GM18867 (cell line): ENCODE results near the gene ZMYM5.
"Not testable (repeated sequence)": the region's sequence is repeated elsewhere in the genome, so short reads cannot be mapped to it uniquely, and the experiment has no call there.

Experiments used
- ATAC-seq: cut with Tn5 transposase; IDR thresholded peaks from one replicate; pipeline ENCODE4 v1.9.1; 2021; ENCODE audit warnings: mild to moderate bottlenecking, moderate library complexity; ENCODE audit not compliant: unreplicated experiment

Gene ZMYM5

DNA sequence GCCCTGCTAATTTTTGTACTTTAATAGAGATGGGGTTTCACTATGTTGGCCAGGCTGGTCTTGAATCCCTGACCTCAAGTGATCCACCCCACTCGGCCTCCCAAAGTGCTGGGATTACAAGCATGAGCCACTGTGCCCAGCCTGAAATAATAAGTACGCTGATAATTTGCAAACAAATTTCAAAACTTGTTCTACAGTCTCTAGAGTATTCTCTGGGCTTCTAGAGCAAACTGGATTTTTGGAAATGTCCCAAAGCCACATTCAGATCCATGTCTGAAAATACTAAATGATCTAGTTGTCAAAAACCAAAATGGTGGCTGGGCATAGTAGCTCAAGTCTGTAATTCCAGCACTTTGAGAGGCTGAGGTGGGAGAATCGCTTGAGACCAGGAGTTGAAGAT lies 40.8 kb downstream of the ZMYM5 start:
- no peak for ATAC-seq

GRCh38 chr13:19818223-19818842 lies 45.1 kb downstream of the ZMYM5 start:
- no peak for ATAC-seq

DNA sequence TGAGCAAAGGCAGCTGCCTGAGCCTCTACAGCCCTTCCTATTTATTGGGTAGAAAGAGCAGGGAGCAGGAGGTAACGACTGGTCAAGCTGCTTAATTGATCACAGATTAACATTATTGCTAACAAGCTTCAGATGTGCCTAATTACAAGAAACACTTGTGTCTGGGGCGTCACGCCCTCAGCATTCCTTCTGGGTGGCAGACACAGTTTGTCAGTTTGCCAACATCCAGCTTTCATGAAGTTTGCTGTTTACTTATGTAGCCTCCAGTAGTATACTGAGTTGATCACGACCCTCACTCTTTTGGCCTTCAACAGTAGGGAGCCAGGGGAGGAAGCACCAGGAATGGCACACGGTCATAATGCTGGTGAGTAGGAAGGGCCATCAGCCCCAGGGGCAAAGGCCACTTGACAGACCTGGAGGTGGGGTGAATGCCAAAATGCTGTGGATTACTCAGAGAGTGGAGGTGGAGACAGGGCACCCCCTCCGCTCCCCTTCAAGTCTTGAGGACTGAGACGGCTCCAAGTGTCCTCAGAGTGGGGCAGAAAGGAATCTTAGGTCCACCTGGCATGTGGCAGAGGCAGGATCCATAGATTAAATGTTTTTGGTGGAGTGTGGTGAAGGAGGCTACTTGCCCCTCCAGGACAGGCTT lies 45.8 kb downstream of the ZMYM5 start:
- ATAC-seq = no peak

DNA sequence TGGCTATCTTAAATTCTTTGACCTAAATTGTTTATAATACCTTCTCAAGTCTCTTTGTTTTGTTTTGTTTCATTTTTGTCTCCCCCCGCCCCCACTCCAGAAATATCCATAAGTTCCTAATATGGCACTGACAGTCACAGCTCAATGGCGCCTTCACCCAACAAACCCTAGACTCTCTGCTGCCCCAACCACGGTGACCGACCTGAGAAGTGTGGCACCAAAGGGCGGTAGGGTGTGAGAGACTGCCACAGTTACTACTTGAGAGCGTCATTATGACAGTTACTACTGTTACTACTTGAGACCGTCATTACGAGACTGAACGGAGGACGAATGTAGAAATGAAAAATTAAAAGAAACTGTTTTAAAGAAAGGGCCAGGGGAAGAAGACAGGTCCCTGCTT lies 46.3 kb downstream of the ZMYM5 start:
- no peak for ATAC-seq

DNA sequence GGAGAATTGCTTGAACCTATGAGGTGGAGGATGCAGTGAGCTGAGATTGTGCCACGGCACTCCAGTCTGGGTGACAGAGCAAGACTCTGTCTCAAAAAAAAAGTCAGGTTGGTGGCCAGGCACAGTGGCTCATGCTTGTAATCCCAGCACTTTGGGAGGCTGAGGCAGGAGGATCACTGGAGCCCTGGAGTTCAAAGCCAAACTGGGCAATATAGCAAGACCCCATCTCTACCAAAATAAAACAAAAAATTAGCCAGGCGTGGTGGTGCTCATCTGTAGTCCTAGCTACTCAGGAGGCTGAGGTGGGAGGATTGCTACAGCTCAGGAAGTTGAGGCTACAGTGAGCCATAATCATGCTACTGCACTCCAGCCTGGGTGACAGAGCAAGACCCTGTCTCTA lies 47.6 kb downstream of the ZMYM5 start:
- ATAC-seq = not testable (repeated sequence)

GRCh38 chr13:19810996-19811881 lies 52.2 kb downstream of the ZMYM5 start:
- ATAC-seq = no peak

DNA sequence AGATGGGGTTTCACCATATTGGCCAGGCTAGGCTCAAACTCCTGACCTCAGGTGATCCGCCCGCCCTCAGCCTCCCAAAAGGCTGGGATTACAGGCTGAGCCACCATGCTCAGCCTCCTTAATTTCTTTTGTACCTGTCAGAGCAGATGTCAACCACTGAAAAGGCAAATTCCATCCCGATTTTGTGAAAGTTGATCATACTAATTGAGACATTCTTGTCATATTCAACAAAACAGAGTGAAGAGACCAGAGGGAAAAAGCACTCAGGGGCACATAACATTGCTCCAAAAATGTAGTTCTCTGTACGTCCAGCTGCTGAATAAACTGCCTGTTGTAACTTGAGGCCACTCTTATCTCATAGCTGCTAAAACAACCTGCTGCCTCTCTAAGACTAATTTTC lies 53.3 kb downstream of the ZMYM5 start:
- ATAC-seq = no peak

- ATAC-seq = no peak
Observed at GRCh38 chr13:19805765-19806164, 57.7 kb downstream of the ZMYM5 start.

- ATAC-seq = no peak
Observed at GRCh38 chr13:19795956-19796355, 67.5 kb downstream of the ZMYM5 start.

- no peak for ATAC-seq
Observed at GRCh38 chr13:19794631-19795030, 68.8 kb downstream of the ZMYM5 start.

DNA sequence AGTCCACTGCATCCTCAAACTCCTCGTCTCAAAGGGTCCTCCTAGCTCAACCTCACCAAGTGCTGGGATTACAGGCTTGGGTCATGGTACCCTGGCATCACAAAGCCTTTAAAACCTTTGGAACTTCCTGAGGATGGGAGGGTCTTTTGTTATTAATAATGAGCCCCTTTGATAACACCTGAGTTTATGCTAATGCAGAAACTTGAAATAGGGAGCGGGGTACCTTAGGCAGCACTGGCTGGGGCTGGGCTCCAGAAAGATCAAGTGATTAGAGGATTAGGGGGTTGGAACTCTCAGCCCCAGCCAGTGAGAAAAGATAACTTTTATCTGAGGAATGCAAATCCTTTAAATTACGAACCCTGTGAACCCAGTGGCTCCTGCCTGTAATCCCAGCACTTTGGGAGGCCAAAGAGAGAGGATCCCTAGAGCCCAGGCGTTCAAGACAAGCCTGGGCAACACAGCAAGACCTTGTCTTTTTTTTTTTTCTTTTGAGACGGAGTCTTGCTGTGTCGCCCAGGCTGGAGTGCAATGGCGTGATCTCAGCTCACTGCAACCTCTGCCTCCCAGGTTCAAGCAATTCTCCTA lies 71.4 kb downstream of the ZMYM5 start:
- no peak for ATAC-seq

- ATAC-seq = peak; percentile 82
Observed at GRCh38 chr13:19782727-19783682, 80.4 kb downstream of the ZMYM5 start, which contains the start of gene PSPC1. PSPC1 (minus strand) TSS chr13:19782945; CDS start chr13:19782757, 188 bp downstream.

- ATAC-seq = peak; percentile 39
Observed at GRCh38 chr13:19782049-19782726, 81.3 kb downstream of the ZMYM5 start.

DNA sequence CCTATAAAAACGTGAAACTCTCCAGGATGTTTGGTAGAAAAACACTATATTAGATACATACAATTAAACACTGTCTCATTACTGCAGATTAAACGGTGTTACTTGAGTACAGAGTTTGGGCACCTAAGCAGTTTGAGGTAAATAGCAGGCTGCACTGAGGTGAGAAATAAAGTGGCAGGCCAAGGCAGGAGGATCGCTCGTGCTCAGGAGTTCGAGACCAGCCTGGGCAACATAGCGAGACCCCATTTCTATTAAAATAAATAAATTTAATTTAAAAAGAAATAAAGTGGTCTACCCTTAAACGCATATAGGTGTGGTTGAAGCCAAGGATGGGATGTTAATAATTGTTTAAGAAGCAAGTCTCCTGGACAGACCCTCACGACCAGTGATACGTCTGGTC lies 81.9 kb downstream of the ZMYM5 start:
- ATAC-seq = no peak

DNA sequence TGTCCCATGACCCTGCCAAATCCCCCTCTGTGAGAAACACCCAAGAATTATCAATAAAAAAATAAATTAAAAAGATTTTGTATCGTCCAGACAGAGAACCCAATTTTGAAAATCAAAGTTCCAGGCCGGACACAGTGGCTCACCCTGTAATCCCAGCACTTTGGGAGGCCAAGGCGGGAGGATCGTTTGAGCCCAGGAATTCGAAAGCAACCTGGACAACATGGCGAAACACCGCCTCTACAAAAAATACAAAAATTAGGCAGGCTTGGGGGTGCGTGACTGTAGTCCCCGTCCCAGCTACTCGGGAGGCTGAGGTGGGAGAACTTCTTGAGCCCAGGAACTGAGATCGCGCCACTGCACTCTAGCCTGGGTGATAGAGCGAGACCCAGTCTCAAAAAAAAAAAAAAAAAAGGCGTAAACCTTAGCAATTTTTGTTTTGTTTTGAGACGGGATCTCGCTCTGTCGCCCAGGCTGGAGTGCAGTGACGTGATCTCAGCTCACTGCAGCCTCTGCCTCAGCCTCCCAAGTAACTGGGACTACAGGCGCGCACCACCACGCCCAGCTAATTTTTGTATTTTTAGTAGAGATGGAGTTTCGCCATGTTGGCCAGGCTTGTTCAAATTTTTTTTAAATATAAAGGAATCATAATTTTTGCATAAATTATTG lies 82.6 kb downstream of the ZMYM5 start:
- not testable (repeated sequence) for ATAC-seq
